ENCODE data around the gene SHMT2. TPM values are rescaled to one million over a fixed set of nuclear protein-coding genes. Genes with fewer than 3 reads are reported as not detected.

The SHMT2 gene
- total RNA-seq, 2 donors from 2014 or later = 76.7 to 134 TPM

DNA sequence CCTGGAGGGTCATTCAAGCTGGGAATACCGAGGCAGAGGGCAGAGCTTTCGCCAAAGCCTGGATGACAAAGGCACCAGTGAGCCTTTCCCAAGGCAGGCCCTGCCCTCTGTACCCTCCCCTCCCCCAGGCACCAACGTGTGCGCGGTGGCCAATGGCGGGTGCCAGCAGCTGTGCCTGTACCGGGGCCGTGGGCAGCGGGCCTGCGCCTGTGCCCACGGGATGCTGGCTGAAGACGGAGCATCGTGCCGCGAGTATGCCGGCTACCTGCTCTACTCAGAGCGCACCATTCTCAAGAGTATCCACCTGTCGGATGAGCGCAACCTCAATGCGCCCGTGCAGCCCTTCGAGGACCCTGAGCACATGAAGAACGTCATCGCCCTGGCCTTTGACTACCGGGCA, 44.1 kb upstream of the SHMT2 start:
- no peak overlapping the region for H3K4me3 Mint-ChIP-seq
- DNase-seq = no peak
- H3K36me3 Mint-ChIP-seq (ENCODE audit: low read depth) = peaks cover 59% of the 10 kb centered on the region
- no peaks in the 10 kb centered on the region for H3K27me3 ChIP-seq (ENCODE audit: control insufficient read depth, insufficient read depth, low read length, poor library complexity, severe bottlenecking)
- peaks cover 48% of the 10 kb centered on the region for H3K36me3 ChIP-seq (ENCODE audit: control insufficient read depth, insufficient read depth, low read length)
- 97 to 98% methylated on average over 18 to 25 of the region's 25 CpGs for WGBS, 2 experiments (ENCODE audit: insufficient coverage in 1 of 2, insufficient read length in 1 of 2)
- H3K4me1 Mint-ChIP-seq = peaks cover 3% of the 10 kb centered on the region
- H3K9me3 ChIP-seq (ENCODE audit: control insufficient read depth, low read length) = no peaks in the 10 kb centered on the region
- no peak overlapping the region for H3K4me3 ChIP-seq (ENCODE audit: low read length)
- H3K27me3 Mint-ChIP-seq (ENCODE audit: insufficient read depth) = no peaks in the 10 kb centered on the region
- no peaks in the 10 kb centered on the region for H3K9me3 Mint-ChIP-seq
- TF ChIP-seq CTCF (conservative IDR thresholded peaks at IDR 0.05) = no peak
- no peak overlapping the region for H3K9ac ChIP-seq (ENCODE audit: extremely low read depth, low read length, poor library complexity, severe bottlenecking)
- H3K27ac Mint-ChIP-seq = no peak overlapping the region
- H3K27ac ChIP-seq (ENCODE audit: low read depth, low read length) = no peak overlapping the region
- no peaks in the 10 kb centered on the region for H3K4me1 ChIP-seq (ENCODE audit: control insufficient read depth, insufficient read depth, low read length)

DNA sequence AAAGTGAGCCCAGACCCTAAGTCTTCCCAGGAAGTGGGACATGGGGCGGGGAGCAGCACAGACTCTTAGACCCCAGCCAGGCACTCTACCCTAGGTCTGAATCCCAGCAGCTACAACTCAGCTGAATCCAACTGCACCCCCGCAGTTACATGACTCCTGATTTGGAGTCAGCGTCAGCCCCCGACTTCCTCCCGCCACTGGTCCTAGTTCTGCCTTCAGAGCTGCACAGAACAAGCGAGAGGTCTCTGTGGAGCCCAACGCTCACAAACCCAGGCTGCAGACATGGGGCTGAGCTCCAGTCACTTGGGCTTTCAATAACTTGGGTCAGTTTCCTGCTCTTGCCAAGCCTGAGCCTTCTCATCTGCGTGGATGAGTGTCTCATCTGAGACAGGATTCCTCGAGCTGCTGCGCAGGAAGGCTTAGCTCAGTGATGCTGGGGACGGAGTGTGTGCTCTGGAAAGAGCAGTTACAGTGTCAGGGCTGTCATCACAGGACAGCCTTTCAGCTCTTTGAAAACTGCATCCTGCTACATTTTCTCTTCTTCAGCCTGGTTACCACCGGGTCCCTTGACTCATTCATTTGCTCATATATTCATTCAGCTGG, 43.5 kb upstream of the SHMT2 start:
- Histone ChIP-seq H3K27me3 (ENCODE audit: control insufficient read depth, insufficient read depth, low read length, poor library complexity, severe bottlenecking) (no peaks in the 10 kb centered on the region), H3K27ac (ENCODE audit: low read depth, low read length) (no peak overlapping the region), H3K4me3 (ENCODE audit: low read length) (no peak overlapping the region), H3K9me3 (ENCODE audit: control insufficient read depth, low read length) (no peaks in the 10 kb centered on the region), H3K36me3 (ENCODE audit: control insufficient read depth, insufficient read depth, low read length) (peaks cover 45% of the 10 kb centered on the region), H3K9ac (ENCODE audit: extremely low read depth, low read length, poor library complexity, severe bottlenecking) (no peak overlapping the region), H3K4me1 (ENCODE audit: control insufficient read depth, insufficient read depth, low read length) (no peaks in the 10 kb centered on the region)
- no peaks in the 10 kb centered on the region for H3K9me3 Mint-ChIP-seq
- no peaks in the 10 kb centered on the region for H3K27me3 Mint-ChIP-seq (ENCODE audit: insufficient read depth)
- peaks cover 59% of the 10 kb centered on the region for H3K36me3 Mint-ChIP-seq (ENCODE audit: low read depth)
- 94 to 95% methylated on average over 10 to 12 of the region's 12 CpGs for WGBS, 2 experiments (ENCODE audit: insufficient coverage in 1 of 2, insufficient read length in 1 of 2)
- no peak for TF ChIP-seq CTCF (conservative IDR thresholded peaks at IDR 0.05)
- no peak overlapping the region for H3K4me3 Mint-ChIP-seq
- no peak for DNase-seq
- no peak overlapping the region for H3K27ac Mint-ChIP-seq
- H3K4me1 Mint-ChIP-seq = peaks cover 3% of the 10 kb centered on the region

DNA sequence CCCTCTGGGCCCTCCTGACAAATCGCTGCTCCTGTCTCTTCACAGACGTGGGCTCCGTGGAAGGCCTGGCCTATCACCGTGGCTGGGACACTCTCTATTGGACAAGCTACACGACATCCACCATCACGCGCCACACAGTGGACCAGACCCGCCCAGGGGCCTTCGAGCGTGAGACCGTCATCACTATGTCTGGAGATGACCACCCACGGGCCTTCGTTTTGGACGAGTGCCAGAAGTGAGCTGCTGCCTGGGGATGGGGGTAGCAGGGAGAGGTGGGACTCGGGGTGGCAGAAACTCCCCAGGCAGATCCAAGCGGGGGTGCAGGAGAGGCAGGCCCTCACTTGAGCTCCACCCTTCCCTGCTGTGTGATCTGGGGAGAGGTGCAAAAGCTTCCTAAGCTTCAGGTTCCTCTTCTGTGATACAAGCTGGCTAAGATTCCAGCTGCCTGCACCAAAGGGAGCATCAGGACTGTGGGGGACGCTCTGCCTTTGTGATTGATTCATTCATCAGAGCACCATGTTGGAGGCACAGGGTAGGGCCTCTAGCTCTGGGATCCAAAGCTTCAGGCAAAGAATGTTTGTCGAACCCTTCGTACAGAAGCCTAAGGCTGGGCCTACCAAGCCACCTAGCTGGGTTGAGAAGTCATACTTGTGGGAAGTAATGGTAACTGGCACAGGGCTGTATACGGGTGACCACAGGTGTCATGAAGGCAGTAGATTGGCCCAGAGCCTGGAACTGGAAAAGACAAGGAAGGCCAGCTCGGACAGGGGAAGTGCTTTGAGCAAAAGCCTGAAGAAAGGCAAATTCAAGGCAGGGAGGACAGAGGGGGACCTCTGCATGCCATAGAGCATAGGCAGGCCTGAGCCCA, 42.1 kb upstream of the SHMT2 start:
- no peaks in the 10 kb centered on the region for H3K4me1 ChIP-seq (ENCODE audit: control insufficient read depth, insufficient read depth, low read length)
- Mint-ChIP-seq H3K36me3 (ENCODE audit: low read depth) (peaks cover 70% of the 10 kb centered on the region), H3K27ac (no peak overlapping the region), H3K4me1 (peaks cover 3% of the 10 kb centered on the region), H3K27me3 (ENCODE audit: insufficient read depth) (no peaks in the 10 kb centered on the region), H3K9me3 (no peaks in the 10 kb centered on the region), H3K4me3 (no peak overlapping the region)
- DNase-seq = no peak
- no peaks in the 10 kb centered on the region for H3K27me3 ChIP-seq (ENCODE audit: control insufficient read depth, insufficient read depth, low read length, poor library complexity, severe bottlenecking)
- no peak overlapping the region for H3K9ac ChIP-seq (ENCODE audit: extremely low read depth, low read length, poor library complexity, severe bottlenecking)
- TF ChIP-seq CTCF (conservative IDR thresholded peaks at IDR 0.05) = no peak
- H3K9me3 ChIP-seq (ENCODE audit: control insufficient read depth, low read length) = no peaks in the 10 kb centered on the region
- 90 to 91% methylated on average over 20 to 21 of the region's 21 CpGs for WGBS, 2 experiments (ENCODE audit: insufficient coverage in 1 of 2, insufficient read length in 1 of 2)
- H3K36me3 ChIP-seq (ENCODE audit: control insufficient read depth, insufficient read depth, low read length) = peaks cover 58% of the 10 kb centered on the region
- no peak overlapping the region for H3K4me3 ChIP-seq (ENCODE audit: low read length)
- no peak overlapping the region for H3K27ac ChIP-seq (ENCODE audit: low read depth, low read length)

Data from endodermal cell (in vitro differentiated cells).